HCT116 (cell line): ENCODE measurements around the gene IQCM. TPM values are rescaled to one million over a fixed set of nuclear protein-coding genes. Genes with fewer than 3 reads are reported as not detected.

Source experiments
- ATAC-seq: fragments of 200-7000 bp; cut with Tn5 transposase; 2 replicates; pipeline ENCODE4 v1.9.1; 2020; ENCODE audit warnings: mild to moderate bottlenecking, moderate library complexity
- BruUV-seq: library from RNA; stranded (reverse); fragments of 400-500 nt; replicated peaks from 2 replicates; lab custom pipeline; 2021; lab: Mats Ljungman, UMichigan
- CTCF ChIA-PET: fragments of 300-600 bp; sonication (Branson Sonifier 250); formaldehyde crosslinking; loops from one replicate; lab custom pipeline; 2021; ENCODE audit warnings: antibody characterized with exemption; lab: Charles Lee
- POLR2A ChIA-PET: fragments of 300-600, 350-600 bp; sonication (Branson Sonifier 250); formaldehyde crosslinking; loops from one replicate; lab custom pipeline; 2021; ENCODE audit warnings: antibody characterized with exemption; lab: Charles Lee
- RAD21 ChIA-PET, 2 experiments: fragments of 300-600 bp; sonication (Branson Sonifier 250); formaldehyde crosslinking; loops; one replicate each; lab custom pipeline; 2023; ENCODE audit warnings: low total read pairs in 2 of 2; ENCODE audit not compliant: uncharacterized antibody in 2 of 2, unreplicated experiment in 2 of 2, low non-redundant PET in 1 of 2; lab: Charles Lee
- DNase-seq: peaks from one replicate; pipeline ENCODE4 v3.0.0-alpha.2; 2010; ENCODE audit warnings: low read depth, low spot score
- H2AFZ ChIP-seq: fragments of 200-600 bp; shearing (Covaris generic), sonication (generic); 2 replicates; pipeline ENCODE4 v1.6.1; 2017; ENCODE audit warnings: low read depth, mixed run types, mixed read lengths, antibody characterized with exemption, low read length; ENCODE audit not compliant: poor library complexity, severe bottlenecking
- H3K27ac ChIP-seq: 2 replicates; pipeline ENCODE4 v1.5.1; 2012; ENCODE audit warnings: low read depth, low read length
- H3K27me3 ChIP-seq: fragments of 200-600 bp; sonication (generic); 2 replicates; pipeline ENCODE4 v1.6.1; 2016; ENCODE audit warnings: mixed run types, low read length, mixed read lengths; ENCODE audit not compliant: insufficient read depth
- H3K36me3 ChIP-seq, 2 experiments: fragments of 200-500 bp in 1 of 2; fragments of 200-600 bp in 1 of 2; sonication (Bioruptor generic) in 1 of 2; sonication (generic) in 1 of 2; 2 replicates each; pipeline versions ENCODE4 v1.5.1 to v1.6.1; 2014 to 2016; ENCODE audit warnings: low read length in 2 of 2, inconsistent platforms in 1 of 2, mixed read lengths in 1 of 2, mixed run types in 1 of 2; ENCODE audit not compliant: insufficient read depth in 2 of 2, control insufficient read depth in 1 of 2
- H3K4me1 ChIP-seq, 2 experiments: fragments of 200-600 bp in 1 of 2; sonication (generic) in 1 of 2; 2 replicates each; pipeline versions ENCODE4 v1.5.1 to v1.6.1; 2012 to 2017; ENCODE audit warnings: low read length in 2 of 2, inconsistent platforms in 1 of 2, mild to moderate bottlenecking in 1 of 2, mixed read lengths in 1 of 2, mixed run types in 1 of 2, moderate library complexity in 1 of 2; ENCODE audit not compliant: insufficient read depth in 2 of 2, control insufficient read depth in 1 of 2
- H3K4me2 ChIP-seq: fragments of 200-600 bp; sonication (generic); 2 replicates; pipeline ENCODE4 v1.6.1; 2017; ENCODE audit warnings: mixed run types, low read length, mixed read lengths
- H3K4me3 ChIP-seq, 2 experiments: fragments of 200-600 bp in 1 of 2; sonication (generic) in 1 of 2; replicated peaks in 1 of 2; 2 replicates each; pipeline ENCODE4 v1.5.1; 2011 to 2016; ENCODE audit warnings: low read length in 2 of 2, control low read depth in 1 of 2, low read depth in 1 of 2, mild to moderate bottlenecking in 1 of 2, mixed read lengths in 1 of 2, mixed run types in 1 of 2
- H3K79me2 ChIP-seq: fragments of 200-600 bp; sonication (generic); 2 replicates; pipeline ENCODE4 v1.6.1; 2017; ENCODE audit warnings: mild to moderate bottlenecking, mixed run types, low read length, moderate library complexity, mixed read lengths; ENCODE audit not compliant: insufficient read depth
- H3K9ac ChIP-seq: fragments of 200-600 bp; sonication (generic); 2 replicates; pipeline ENCODE4 v1.6.1; 2016; ENCODE audit warnings: low read length, mixed read lengths
- H3K9me2 ChIP-seq: fragments of 200-600 bp; sonication (generic), shearing (Covaris generic); 2 replicates; pipeline ENCODE4 v1.6.1; 2017; ENCODE audit warnings: mixed run types, mild to moderate bottlenecking, moderate library complexity; ENCODE audit not compliant: insufficient read depth
- H3K9me3 ChIP-seq, 2 experiments: fragments of 200-500 bp in 1 of 2; fragments of 200-600 bp in 1 of 2; sonication (Bioruptor generic) in 1 of 2; sonication (generic) in 1 of 2; 2 replicates each; pipeline ENCODE4 v1.6.1; 2014 to 2017; ENCODE audit warnings: low read length in 2 of 2, mixed read lengths in 2 of 2, inconsistent platforms in 1 of 2, low read depth in 1 of 2, mild to moderate bottlenecking in 1 of 2, mixed run types in 1 of 2, moderate library complexity in 1 of 2; ENCODE audit not compliant: control insufficient read depth in 1 of 2, insufficient read depth in 1 of 2
- H4K20me1 ChIP-seq: fragments of 200-600 bp; sonication (generic), shearing (Covaris generic); 2 replicates; pipeline ENCODE4 v1.6.1; 2017; ENCODE audit warnings: mixed run types, mild to moderate bottlenecking, moderate library complexity; ENCODE audit not compliant: insufficient read depth
- CBX3 ChIP-seq: IDR thresholded peaks from 2 replicates; pipeline ENCODE4 v1.6.1; 2012; ENCODE audit warnings: low read depth
- CEBPB ChIP-seq: IDR thresholded peaks from 2 replicates; pipeline ENCODE4 v1.6.1; 2012; ENCODE audit warnings: low read depth
- ELF1 ChIP-seq: IDR thresholded peaks from 2 replicates; pipeline ENCODE4 v1.6.1; 2012; ENCODE audit warnings: low read depth, borderline replicate concordance
- EZH2 ChIP-seq: fragments of 200-600 bp; sonication (generic); IDR thresholded peaks from 2 replicates; pipeline ENCODE4 v1.6.1; 2017; ENCODE audit warnings: antibody characterized with exemption, mixed run types
- EZH2phosphoT487 ChIP-seq: fragments of 200-600 bp; IDR thresholded peaks from 2 replicates; pipeline ENCODE4 v1.6.1; 2018; ENCODE audit warnings: antibody characterized with exemption, borderline replicate concordance
- FOSL1 ChIP-seq: IDR thresholded peaks from 2 replicates; pipeline ENCODE4 v1.6.1; 2012; ENCODE audit warnings: low read depth
- JUND ChIP-seq: IDR thresholded peaks from 2 replicates; pipeline ENCODE4 v1.6.1; 2012
- MAX ChIP-seq: IDR thresholded peaks from 2 replicates; pipeline ENCODE4 v1.6.1; 2012
- POLR2A ChIP-seq: IDR thresholded peaks from 2 replicates; pipeline ENCODE4 v1.7.0; 2011; ENCODE audit warnings: borderline replicate concordance; ENCODE audit not compliant: insufficient read depth, insufficient read length; ENCODE audit errors: extremely low read depth
- RAD21 ChIP-seq: IDR thresholded peaks from 2 replicates; pipeline ENCODE4 v1.6.1; 2012; ENCODE audit warnings: low read depth, mild to moderate bottlenecking
- SIN3A ChIP-seq: IDR thresholded peaks from 2 replicates; pipeline ENCODE4 v1.6.1; 2012; ENCODE audit warnings: low read depth
- SP1 ChIP-seq: IDR thresholded peaks from 2 replicates; pipeline ENCODE4 v1.6.1; 2012; ENCODE audit warnings: low read depth
- SRF ChIP-seq: IDR thresholded peaks from 2 replicates; pipeline ENCODE4 v1.6.1; 2012; ENCODE audit warnings: low read depth
- ZBTB33 ChIP-seq: IDR thresholded peaks from 2 replicates; pipeline ENCODE4 v1.6.1; 2011; ENCODE audit warnings: mild to moderate bottlenecking, low read length, moderate library complexity; ENCODE audit not compliant: insufficient replicate concordance; ENCODE audit errors: extremely low read depth
- ZFX ChIP-seq: fragments of 450-650 bp; IDR thresholded peaks from 2 replicates; pipeline ENCODE4 v1.6.1; 2017
- intact Hi-C: fragments of 100-400 bp; cut with micrococcal nuclease; formaldehyde crosslinking; loops from 2 replicates; pipeline ENCODE4 v1.10.0; 2022
- total RNA-seq: library from RNA; stranded (reverse); gene quantifications from one replicate; pipeline ENCODE4 v1.2.1, GENCODE V29; 2021; ENCODE audit not compliant: unreplicated experiment

The IQCM gene
- total RNA-seq, 1 experiment from 2014 or later, result 0.20 TPM

GRCh38 chr4:149785696-149786431 is 29.8 kb downstream of the IQCM start:
- Histone ChIP-seq H3K79me2 (no peaks in the 10 kb centered on the region), H3K9me3 (no peaks in the 10 kb centered on the region), H3K27me3 (no peaks in the 10 kb centered on the region), H3K27ac (no peak overlapping the region), H3K9me2 (no peaks in the 10 kb centered on the region), H3K4me2 (no peak overlapping the region), H2AFZ (no peak overlapping the region), H3K4me1 (peaks cover 0 to 12% of the 10 kb centered on the region in 2 experiments; a peak in 2 of 4 replicates), H3K4me3 (no peak overlapping the region), H4K20me1 (no peaks in the 10 kb centered on the region), H3K36me3 (no peaks in the 10 kb centered on the region), H3K9ac (no peak overlapping the region)
- no peak for DNase-seq
- no TSS peak for BruUV-seq
- ChIA-PET RAD21 (no interaction called here), CTCF (no interaction called here), POLR2A (no interaction called here)
- intact Hi-C loops, result no loop called here
- TF ChIP-seq ELF1, result no peak
- no peak for TF ChIP-seq RAD21
- no peak for TF ChIP-seq MAX
- TF ChIP-seq FOSL1, result 0 out of 2 replicates have a peak, but pooled peaks have one; percentile 3
- no peak for TF ChIP-seq ZBTB33
- no peak for ATAC-seq

- no peak overlapping the region for H3K4me3 ChIP-seq
- H3K27me3 ChIP-seq, result no peaks in the 10 kb centered on the region
- H3K9me3 ChIP-seq, result no peaks in the 10 kb centered on the region
- CTCF ChIA-PET, result no interaction called here
- no peak overlapping the region for H3K4me2 ChIP-seq
- H3K9me2 ChIP-seq, result no peaks in the 10 kb centered on the region
- H3K27ac ChIP-seq, result no peak overlapping the region
- ATAC-seq, result no peak
- H4K20me1 ChIP-seq, result no peaks in the 10 kb centered on the region
- no TSS peak for BruUV-seq
- POLR2A ChIA-PET, result no interaction called here
- RAD21 ChIA-PET, result no interaction called here
- no peaks in the 10 kb centered on the region for H3K79me2 ChIP-seq
- H3K4me1 ChIP-seq, result peaks cover 0 to 15% of the 10 kb centered on the region in 2 experiments; a peak in 2 of 4 replicates
- DNase-seq, result no peak
- H2AFZ ChIP-seq, result no peak overlapping the region
- no peak overlapping the region for H3K9ac ChIP-seq
- intact Hi-C loops, result no loop called here
- H3K36me3 ChIP-seq, result no peaks in the 10 kb centered on the region
- TF ChIP-seq POLR2A (no peak), SRF (no peak), ZBTB33 (no peak), ZFX (no peak), SP1 (no peak), JUND (no peak), CBX3 (no peak), CEBPB (no peak), EZH2phosphoT487 (no peak), EZH2 (no peak), SIN3A (no peak)
Observed at GRCh38 chr4:149784018-149784417, 31.6 kb downstream of the IQCM start.
